Upper lobe of left lung (tissue), 6 donors: ENCODE results near the gene TSC22D4. TPM values are rescaled to one million over a fixed set of nuclear protein-coding genes. Genes with fewer than 3 reads are reported as not detected.
"Not testable (repeated sequence)": the region's sequence is repeated elsewhere in the genome, so short reads cannot be mapped to it uniquely, and the experiment has no call there.

Source experiments
- ATAC-seq, 2 donors: fragments of 200-7000 bp; cut with Tn5 transposase; one replicate each; pipeline ENCODE4 v1.9.1; 2022; ENCODE audit warnings: mild to moderate bottlenecking in 2 of 2, moderate library complexity in 2 of 2; ENCODE audit not compliant: low FRiP score in 2 of 2
- DNase-seq, 2 donors: peaks; one replicate each; pipeline ENCODE4 v3.0.0-alpha.2; 2019 to 2020
- H3K27ac ChIP-seq, 4 donors: fragments of 200-600 bp; sonication (generic); one replicate each; pipeline ENCODE4 v1.5.1; 2016 to 2019
- H3K27me3 ChIP-seq, 4 donors: fragments of 200-600 bp; sonication (generic); one replicate each; pipeline ENCODE4 v1.5.1; 2017 to 2019
- H3K36me3 ChIP-seq, 4 donors: fragments of 200-600 bp; sonication (generic); one replicate each; pipeline ENCODE4 v1.5.1; 2016 to 2019
- H3K4me1 ChIP-seq, 4 donors: fragments of 200-600 bp; sonication (generic); one replicate each; pipeline ENCODE4 v1.5.1; 2018 to 2019
- H3K4me3 ChIP-seq, 4 donors: fragments of 200-600 bp; sonication (generic); one replicate each; pipeline ENCODE4 v1.5.1; 2017 to 2019; ENCODE audit warnings: mild to moderate bottlenecking in 2 of 4, moderate library complexity in 1 of 4
- H3K9me3 ChIP-seq, 4 donors: fragments of 200-600 bp; sonication (generic); one replicate each; pipeline ENCODE4 v1.5.1; 2018 to 2019
- CTCF ChIP-seq, 6 experiments: fragments of 450-650 bp in 4 of 6; fragments of 200-600 bp in 2 of 6; sonication (generic) in 2 of 6; IDR thresholded peaks; one replicate each; pipeline ENCODE4 v1.5.1; 2016 to 2019; ENCODE audit warnings: antibody characterized with exemption in 6 of 6
- EP300 ChIP-seq, 4 donors: sonication (generic); formaldehyde crosslinking; IDR thresholded peaks; one replicate each; pipeline ENCODE4 v1.5.1; 2017; ENCODE audit warnings: antibody characterized with exemption in 4 of 4, control low read depth in 2 of 4
- POLR2A ChIP-seq, 4 donors: fragments of 450-650 bp; IDR thresholded peaks; one replicate each; pipeline ENCODE4 v1.5.1; 2016 to 2017; ENCODE audit warnings: antibody characterized with exemption in 4 of 4, mild to moderate bottlenecking in 2 of 4
- POLR2AphosphoS5 ChIP-seq, 2 donors: sonication (generic); formaldehyde crosslinking; IDR thresholded peaks; one replicate each; pipeline ENCODE4 v1.5.1; 2017; ENCODE audit warnings: antibody characterized with exemption in 2 of 2
- WGBS, 2 donors: methylation state at CpG; one replicate each; pipeline ENCODE4 v1.1.5; 2017 to 2018; 5-methylcytosine and 5-hydroxymethylcytosine counted together
- total RNA-seq, 6 donors: library from RNA; depleted of rRNA in 4 of 6; stranded (reverse); fragments of >200 nt in 4 of 6; gene quantifications; one replicate each; pipeline versions ENCODE4 v1.1.0 to v1.2.1, GENCODE V29; 2016 to 2021
- donor health status: DM: no; HTN: no; CAD: no; lungs with moderate emphysema.
- donor health status: DM: no; HTN: yes; CAD: no; lungs with severe emphysema.

The TSC22D4 gene
- total RNA-seq, 6 donors from 2014 or later, result 25.7 to 91.2 (median 69.0) TPM

- Histone ChIP-seq H3K27ac (no peak overlapping the region), H3K27me3 (no peaks in the 10 kb centered on the region), H3K4me1 (peaks cover under 1 to 8% (median 4%) of the 10 kb centered on the region in 4 donors), H3K9me3 (no peaks in the 10 kb centered on the region), H3K36me3 (peaks cover 0 to 3% (median 0%) of the 10 kb centered on the region in 4 donors), H3K4me3 (no peak overlapping the region)
- DNase-seq, result no peak
- ATAC-seq, result no peak
- WGBS, 2 donors, result 92 to 95% methylated on average over 3 of the region's 3 CpGs
- TF ChIP-seq POLR2AphosphoS5 (IDR thresholded peaks at IDR 0.05) (no peak), POLR2A (IDR thresholded peaks at IDR 0.05) (no peak), CTCF (IDR thresholded peaks at IDR 0.05) (no peak), EP300 (IDR thresholded peaks at IDR 0.05) (no peak)
Observed at GRCh38 chr7:100455206-100455605, 23.8 kb downstream of the TSC22D4 start.

GRCh38 chr7:100453854-100454253 is 25.2 kb downstream of the TSC22D4 start:
- not testable (repeated sequence) for H3K4me3 ChIP-seq, ATAC-seq, DNase-seq, H3K36me3 ChIP-seq, H3K9me3 ChIP-seq, H3K27me3 ChIP-seq
- Histone ChIP-seq H3K4me1 (peaks cover 4 to 11% (median 7%) of the 10 kb centered on the region in 4 donors), H3K27ac (peak overlapping the region in 1 of 4 donors; percentile 48)
- WGBS, 2 donors, result 89 to 91% methylated on average over 6 to 8 of the region's 8 CpGs

- H3K27me3 ChIP-seq, result no peaks in the 10 kb centered on the region
- TF ChIP-seq POLR2A (IDR thresholded peaks at IDR 0.05) (no peak), POLR2AphosphoS5 (IDR thresholded peaks at IDR 0.05) (no peak), CTCF (IDR thresholded peaks at IDR 0.05) (no peak), EP300 (IDR thresholded peaks at IDR 0.05) (no peak)
- WGBS, 2 donors, result 90 to 91% methylated on average over 3 of the region's 3 CpGs
- H3K9me3 ChIP-seq, result no peaks in the 10 kb centered on the region
- ATAC-seq (no peak), DNase-seq (no peak)
- peaks cover 4 to 11% (median 7%) of the 10 kb centered on the region in 4 donors for H3K4me1 ChIP-seq
- no peak overlapping the region for H3K27ac ChIP-seq
- peaks cover 0 to 3% (median 0%) of the 10 kb centered on the region in 4 donors for H3K36me3 ChIP-seq
- no peak overlapping the region for H3K4me3 ChIP-seq
Observed at GRCh38 chr7:100452513-100452912, 26.5 kb downstream of the TSC22D4 start.

- no peak for ATAC-seq
- H3K27me3 ChIP-seq, result no peaks in the 10 kb centered on the region
- H3K4me3 ChIP-seq, result no peak overlapping the region
- no peak for DNase-seq
- H3K4me1 ChIP-seq, result peaks cover 11 to 24% (median 17%) of the 10 kb centered on the region in 4 donors
- no peaks in the 10 kb centered on the region for H3K36me3 ChIP-seq
- WGBS, 2 donors, result 86 to 87% methylated on average over 13 of the region's 13 CpGs
- TF ChIP-seq POLR2A (IDR thresholded peaks at IDR 0.05), result no peak
- no peak for TF ChIP-seq POLR2AphosphoS5 (IDR thresholded peaks at IDR 0.05)
- no peak for TF ChIP-seq CTCF (IDR thresholded peaks at IDR 0.05)
- no peak for TF ChIP-seq EP300 (IDR thresholded peaks at IDR 0.05)
- H3K9me3 ChIP-seq, result no peaks in the 10 kb centered on the region
- H3K27ac ChIP-seq, result no peak overlapping the region
Observed at GRCh38 chr7:100449190-100449795, 29.7 kb downstream of the TSC22D4 start.

GRCh38 chr7:100447363-100447762 is 31.7 kb downstream of the TSC22D4 start:
- ATAC-seq, H3K9me3 ChIP-seq, DNase-seq, H3K4me3 ChIP-seq, H3K27me3 ChIP-seq, H3K36me3 ChIP-seq, H3K27ac ChIP-seq: not testable (repeated sequence)
- WGBS, 2 donors, result 95 to 98% methylated on average over 8 of the region's 8 CpGs
- peaks cover 12 to 30% (median 25%) of the 10 kb centered on the region in 4 donors for H3K4me1 ChIP-seq

- H3K36me3 ChIP-seq, result no peaks in the 10 kb centered on the region
- no peaks in the 10 kb centered on the region for H3K27me3 ChIP-seq
- TF ChIP-seq EP300 (IDR thresholded peaks at IDR 0.05), result no peak
- ATAC-seq (no peak), DNase-seq (no peak)
- H3K4me3 ChIP-seq, result no peak overlapping the region
- 54 to 66% methylated on average over 2 of the region's 2 CpGs for WGBS, 2 donors
- H3K9me3 ChIP-seq, result no peaks in the 10 kb centered on the region
- H3K27ac ChIP-seq, result peak overlapping the region in 2 of 4 donors; percentile 75 to 82
- peaks cover 12 to 30% (median 25%) of the 10 kb centered on the region in 4 donors for H3K4me1 ChIP-seq
Observed at GRCh38 chr7:100446040-100446439, 33.0 kb downstream of the TSC22D4 start.
